ENCODE results near the gene TBC1D14. TPM values are rescaled to one million over a fixed set of nuclear protein-coding genes. Genes with fewer than 3 reads are reported as not detected.

Gene TBC1D14
- total RNA-seq, 2 donors from 2014 or later: 42.3 to 43.5 TPM

GRCh38 chr4:7020856-7021255, 111.2 kb downstream of the TBC1D14 start:
- no peak overlapping the region for H3K4me3 ChIP-seq (ENCODE audit: low read length)
- no peaks in the 10 kb centered on the region for H3K27me3 ChIP-seq (ENCODE audit: control insufficient read depth, insufficient read depth, low read length, poor library complexity, severe bottlenecking)
- Mint-ChIP-seq H3K27me3 (ENCODE audit: insufficient read depth) (no peaks in the 10 kb centered on the region), H3K9me3 (no peaks in the 10 kb centered on the region), H3K4me3 (no peak overlapping the region), H3K27ac (peak overlapping the region; percentile 70), H3K36me3 (ENCODE audit: low read depth) (peaks cover 62% of the 10 kb centered on the region), H3K4me1 (peaks cover 13% of the 10 kb centered on the region)
- DNase-seq: no peak
- H3K9ac ChIP-seq (ENCODE audit: extremely low read depth, low read length, poor library complexity, severe bottlenecking): no peak overlapping the region
- peaks cover 7% of the 10 kb centered on the region for H3K4me1 ChIP-seq (ENCODE audit: control insufficient read depth, insufficient read depth, low read length)
- no peak for TF ChIP-seq CTCF (conservative IDR thresholded peaks at IDR 0.05)
- WGBS, 2 experiments (ENCODE audit: insufficient coverage in 1 of 2, insufficient read length in 1 of 2): 97 to 98% methylated on average over 10 to 11 of the region's 11 CpGs
- H3K9me3 ChIP-seq (ENCODE audit: control insufficient read depth, low read length): no peaks in the 10 kb centered on the region
- peaks cover 65% of the 10 kb centered on the region for H3K36me3 ChIP-seq (ENCODE audit: control insufficient read depth, insufficient read depth, low read length)
- no peak overlapping the region for H3K27ac ChIP-seq (ENCODE audit: low read depth, low read length)

GRCh38 chr4:7021355-7021754, 111.7 kb downstream of the TBC1D14 start:
- DNase-seq: no peak
- Mint-ChIP-seq H3K4me3 (no peak overlapping the region), H3K4me1 (peaks cover 8% of the 10 kb centered on the region), H3K27ac (no peak overlapping the region), H3K27me3 (ENCODE audit: insufficient read depth) (no peaks in the 10 kb centered on the region), H3K36me3 (ENCODE audit: low read depth) (peaks cover 62% of the 10 kb centered on the region), H3K9me3 (no peaks in the 10 kb centered on the region)
- Histone ChIP-seq H3K9ac (ENCODE audit: extremely low read depth, low read length, poor library complexity, severe bottlenecking) (no peak overlapping the region), H3K27ac (ENCODE audit: low read depth, low read length) (no peak overlapping the region), H3K36me3 (ENCODE audit: control insufficient read depth, insufficient read depth, low read length) (peaks cover 66% of the 10 kb centered on the region), H3K9me3 (ENCODE audit: control insufficient read depth, low read length) (no peaks in the 10 kb centered on the region), H3K4me1 (ENCODE audit: control insufficient read depth, insufficient read depth, low read length) (peaks cover 4% of the 10 kb centered on the region), H3K27me3 (ENCODE audit: control insufficient read depth, insufficient read depth, low read length, poor library complexity, severe bottlenecking) (no peaks in the 10 kb centered on the region), H3K4me3 (ENCODE audit: low read length) (no peak overlapping the region)
- WGBS, 2 experiments (ENCODE audit: insufficient coverage in 1 of 2, insufficient read length in 1 of 2): 95 to 100% methylated on average over 2 to 5 of the region's 5 CpGs
- TF ChIP-seq CTCF (conservative IDR thresholded peaks at IDR 0.05): no peak

GRCh38 chr4:7021930-7022664, 112.5 kb downstream of the TBC1D14 start:
- DNase-seq: no peak
- no peaks in the 10 kb centered on the region for H3K4me1 ChIP-seq (ENCODE audit: control insufficient read depth, insufficient read depth, low read length)
- peak overlapping the region; percentile 15 for H3K27ac Mint-ChIP-seq
- H3K27me3 ChIP-seq (ENCODE audit: control insufficient read depth, insufficient read depth, low read length, poor library complexity, severe bottlenecking): no peaks in the 10 kb centered on the region
- peak overlapping the region; percentile 2 for H3K27ac ChIP-seq (ENCODE audit: low read depth, low read length)
- H3K27me3 Mint-ChIP-seq (ENCODE audit: insufficient read depth): no peaks in the 10 kb centered on the region
- no peak for TF ChIP-seq CTCF (conservative IDR thresholded peaks at IDR 0.05)
- 93 to 95% methylated on average over 10 to 13 of the region's 13 CpGs for WGBS, 2 experiments (ENCODE audit: insufficient coverage in 1 of 2, insufficient read length in 1 of 2)
- no peak overlapping the region for H3K9ac ChIP-seq (ENCODE audit: extremely low read depth, low read length, poor library complexity, severe bottlenecking)
- H3K9me3 Mint-ChIP-seq: no peaks in the 10 kb centered on the region
- no peak overlapping the region for H3K4me3 ChIP-seq (ENCODE audit: low read length)
- peaks cover 5% of the 10 kb centered on the region for H3K4me1 Mint-ChIP-seq
- H3K36me3 ChIP-seq (ENCODE audit: control insufficient read depth, insufficient read depth, low read length): peaks cover 68% of the 10 kb centered on the region
- H3K9me3 ChIP-seq (ENCODE audit: control insufficient read depth, low read length): no peaks in the 10 kb centered on the region
- H3K4me3 Mint-ChIP-seq: no peak overlapping the region
- H3K36me3 Mint-ChIP-seq (ENCODE audit: low read depth): peaks cover 64% of the 10 kb centered on the region

All from endodermal cell (in vitro differentiated cells).